ENCODE measurements around the gene PNMA6E. TPM values are rescaled to one million over a fixed set of nuclear protein-coding genes. Genes with fewer than 3 reads are reported as not detected.
A peak's percentile ranks its signal among the peaks of the same experiment; 100 is the strongest.

Gene PNMA6E
- total and polyA plus RNA-seq, 12 donors = 0.07 to 0.27 (median 0.16) TPM; not detected in 5

GRCh38 chrX:153417637-153418036 lies 16.5 kb upstream of the PNMA6E start:
- Histone ChIP-seq H3K4me3 (no peak overlapping the region), H3K27ac (no peak overlapping the region), H3K4me1 (replicated peaks in 1 of 2) (peaks cover 0 to under 1% of the 10 kb centered on the region in 2 donors), H3K27me3 (no peaks in the 10 kb centered on the region), H3K36me3 (replicated peaks in 1 of 2) (no peaks in the 10 kb centered on the region), H3K9me3 (replicated peaks in 1 of 3) (no peaks in the 10 kb centered on the region)
- WGBS, 4 donors = 83 to 97% (median 89%) methylated on average over 8 of the region's 8 CpGs
- TF ChIP-seq POLR2A (IDR thresholded peaks at IDR 0.05) = no peak
- no peak for TF ChIP-seq CTCF (IDR thresholded peaks at IDR 0.05)
- no peak for DNase-seq
- intact Hi-C loops (cut with DNase I) = no loop called here

- WGBS, 4 donors = 66 to 72% (median 68%) methylated on average over 5 to 12 of the region's 12 CpGs
- TF ChIP-seq CTCF (IDR thresholded peaks at IDR 0.05) (no peak), POLR2A (IDR thresholded peaks at IDR 0.05) (no peak)
- intact Hi-C loops (cut with DNase I) = no loop called here
Measured at GRCh38 chrX:153416781-153417450, 15.8 kb upstream of the PNMA6E start.

GRCh38 chrX:153414856-153415510 lies 13.8 kb upstream of the PNMA6E start:
- WGBS, 4 donors = 26 to 67% (median 61%) methylated on average over 3 to 9 of the region's 9 CpGs
- Histone ChIP-seq H3K27me3 (no peaks in the 10 kb centered on the region), H3K27ac (peak overlapping the region in 2 of 5 donors; percentile 54 to 55), H3K4me1 (replicated peaks in 1 of 2) (peaks cover 0 to 4% of the 10 kb centered on the region in 2 donors), H3K4me3 (no peak overlapping the region), H3K36me3 (replicated peaks in 1 of 2) (no peaks in the 10 kb centered on the region), H3K9me3 (replicated peaks in 1 of 3) (no peaks in the 10 kb centered on the region)
- intact Hi-C loops (cut with DNase I) = no loop called here
- peak in 2 of 7 donors; percentile 22 to 37 for DNase-seq
- TF ChIP-seq POLR2A (IDR thresholded peaks at IDR 0.05) (no peak), CTCF (IDR thresholded peaks at IDR 0.05) (no peak)

More at GRCh38 chrX:153416781-153417450, 15.8 kb upstream of the PNMA6E start:
- peak in 1 of 7 donors; percentile 10 for DNase-seq
- Histone ChIP-seq H3K27ac (no peak overlapping the region), H3K27me3 (no peaks in the 10 kb centered on the region), H3K4me1 (replicated peaks in 1 of 2) (peaks cover 0 to 4% of the 10 kb centered on the region in 2 donors), H3K36me3 (replicated peaks in 1 of 2) (no peaks in the 10 kb centered on the region), H3K9me3 (replicated peaks in 1 of 3) (no peaks in the 10 kb centered on the region), H3K4me3 (no peak overlapping the region)

GRCh38 chrX:153413731-153414130 lies 12.6 kb upstream of the PNMA6E start:
- intact Hi-C loops (cut with DNase I) = no loop called here
- no peak for DNase-seq

More at GRCh38 chrX:153413731-153414130, 12.6 kb upstream of the PNMA6E start:
- peaks cover 0 to 4% of the 10 kb centered on the region in 2 donors for H3K4me1 ChIP-seq (replicated peaks in 1 of 2)
- H3K4me3 ChIP-seq = no peak overlapping the region
- no peaks in the 10 kb centered on the region for H3K27me3 ChIP-seq
- no peak for TF ChIP-seq CTCF (IDR thresholded peaks at IDR 0.05)
- no peak for TF ChIP-seq POLR2A (IDR thresholded peaks at IDR 0.05)
- no peaks in the 10 kb centered on the region for H3K9me3 ChIP-seq (replicated peaks in 1 of 3)
- no peaks in the 10 kb centered on the region for H3K36me3 ChIP-seq (replicated peaks in 1 of 2)
- WGBS, 4 donors = 80 to 93% (median 85%) methylated on average over 5 to 11 of the region's 11 CpGs
- no peak overlapping the region for H3K27ac ChIP-seq

All from adrenal gland (tissue), 12 donors.